K562 (cell line): ENCODE data around the gene MXRA7. TPM values are rescaled to one million over a fixed set of nuclear protein-coding genes. Genes with fewer than 3 reads are reported as not detected.

Experiments used
- ATAC-seq: fragments of 200-7000 bp; cut with Tn5 transposase; 3 replicates; pipeline ENCODE4 v1.9.1; 2020; ENCODE audit warnings: moderate library complexity
- BruUV-seq: library from RNA; stranded (reverse); fragments of 400-500 nt; replicated peaks from 2 replicates; lab custom pipeline; 2021; lab: Mats Ljungman, UMichigan
- CTCF ChIA-PET: fragments of 300-600 bp; formaldehyde crosslinking; extraction: SDS; loops from one replicate; lab custom pipeline; 2021; ENCODE audit warnings: low intra/inter-chr PET ratio; lab: Yijun Ruan, JAX
- POLR2A ChIA-PET: fragments of 300-600, 350-650 bp; sonication (Branson Sonifier 250); formaldehyde crosslinking; extraction: SDS; loops from one replicate; lab custom pipeline; 2021; ENCODE audit warnings: antibody characterized with exemption, inconsistent platforms; lab: Yijun Ruan, JAX
- DNase-seq, 4 experiments: peaks; one replicate each; pipeline versions ENCODE4 v3.0.0 to v3.0.0-alpha.2; 2011 to 2018; ENCODE audit warnings: low spot score in 3 of 4, mixed read lengths in 3 of 4; ENCODE audit errors: extremely low read depth in 1 of 4
- FAIRE-seq: peaks from 2 replicates; lab custom pipeline; 2011; peaks lifted over from hg19 to GRCh38; lab: Jason Lieb, UNC
- H2AFZ ChIP-seq: 2 replicates; pipeline ENCODE4 v1.6.0; 2011; ENCODE audit warnings: low read depth, low read length, control low read depth, inconsistent platforms
- H3K27ac ChIP-seq: fragments of 200-600 bp; 3 replicates; pipeline ENCODE4 v1.8.0; 2011; ENCODE audit warnings: low read depth, mild to moderate bottlenecking, control low read depth, inconsistent platforms, low read length, moderate library complexity, mixed read lengths; ENCODE audit errors: extremely low read depth
- H3K27me3 ChIP-seq, 2 experiments: fragments of 300-600 bp in 1 of 2; 2 replicates in 1 of 2; 3 replicates in 1 of 2; pipeline versions ENCODE4 v1.6.0 to v1.8.0; 2011; ENCODE audit warnings: inconsistent platforms in 2 of 2, low read length in 2 of 2, mild to moderate bottlenecking in 1 of 2, mixed read lengths in 1 of 2, moderate library complexity in 1 of 2; ENCODE audit not compliant: control insufficient read depth in 2 of 2, insufficient read depth in 2 of 2
- H3K36me3 ChIP-seq: fragments of 300-600 bp; 3 replicates; pipeline ENCODE4 v1.8.0; 2011; ENCODE audit warnings: mild to moderate bottlenecking, low read length, inconsistent platforms; ENCODE audit not compliant: control insufficient read depth, insufficient read depth
- H3K4me1 ChIP-seq, 2 experiments: fragments of 200-600 bp in 1 of 2; replicated peaks in 1 of 2; 2 replicates in 1 of 2; 3 replicates in 1 of 2; pipeline versions ENCODE4 v1.5.1 to v1.8.0; 2011; ENCODE audit warnings: inconsistent platforms in 2 of 2, low read length in 2 of 2, mild to moderate bottlenecking in 1 of 2, mixed read lengths in 1 of 2, moderate library complexity in 1 of 2; ENCODE audit not compliant: control insufficient read depth in 2 of 2, insufficient read depth in 2 of 2
- H3K4me2 ChIP-seq: 2 replicates; pipeline ENCODE4 v1.6.1; 2011; ENCODE audit warnings: low read length, control low read depth, inconsistent platforms, mixed read lengths; ENCODE audit not compliant: insufficient read depth
- H3K4me3 ChIP-seq: fragments of 200-600 bp; sonication (generic), shearing (Covaris generic); 2 replicates; pipeline ENCODE4 v1.5.1; 2016; ENCODE audit warnings: control low read depth, inconsistent platforms
- H3K79me2 ChIP-seq: fragments of 200-600 bp; 3 replicates; pipeline ENCODE4 v1.8.0; 2011; ENCODE audit warnings: low read length, inconsistent platforms; ENCODE audit not compliant: control insufficient read depth, insufficient read depth
- H3K9ac ChIP-seq, 2 experiments: 2 replicates each; pipeline versions ENCODE4 v1.6.0 to v1.6.1; 2011; ENCODE audit warnings: low read depth in 2 of 2, low read length in 2 of 2, control low read depth in 1 of 2, inconsistent platforms in 1 of 2, mild to moderate bottlenecking in 1 of 2, mixed read lengths in 1 of 2; ENCODE audit not compliant: insufficient read depth in 1 of 2
- H3K9me1 ChIP-seq: one replicate; pipeline ENCODE4 v1.6.0; 2011; ENCODE audit warnings: inconsistent platforms, mild to moderate bottlenecking, low read length, moderate library complexity; ENCODE audit not compliant: control insufficient read depth, insufficient read depth
- H3K9me3 ChIP-seq: replicated peaks from 2 replicates; pipeline ENCODE4 v1.5.1; 2011; ENCODE audit warnings: low read depth, low read length, inconsistent platforms; ENCODE audit not compliant: control insufficient read depth, insufficient read depth
- H4K20me1 ChIP-seq: replicated peaks from 2 replicates; pipeline ENCODE4 v1.6.1; 2011; ENCODE audit warnings: low read length, inconsistent platforms, mixed read lengths; ENCODE audit not compliant: control insufficient read depth, insufficient read depth
- ATF3 ChIP-seq, 2 experiments: fragments of 450-650 bp in 1 of 2; sonication (generic) in 1 of 2; formaldehyde crosslinking in 1 of 2; IDR thresholded peaks in 1 of 2; conservative IDR thresholded peaks in 1 of 2; 2 replicates each; pipeline versions ENCODE4 v1.6.1 to v1.8.1; 2016 to 2023; ENCODE audit warnings: mild to moderate bottlenecking in 2 of 2, moderate library complexity in 2 of 2, inconsistent platforms in 1 of 2, missing genetic modification reagents in 1 of 2
- CHD1 ChIP-seq: fragments of 200-600 bp; sonication (generic); IDR thresholded peaks from one replicate; pipeline ENCODE4 v1.6.1; 2012; ENCODE audit warnings: mild to moderate bottlenecking, moderate library complexity, low read length, inconsistent platforms
- MAZ ChIP-seq, 2 experiments: fragments of 450-650 bp in 1 of 2; sonication (generic) in 1 of 2; formaldehyde crosslinking; IDR thresholded peaks in 1 of 2; conservative IDR thresholded peaks in 1 of 2; 2 replicates each; pipeline versions ENCODE4 v1.4.0 to v1.5.0; 2020; ENCODE audit warnings: mild to moderate bottlenecking in 1 of 2, missing genetic modification reagents in 1 of 2
- NEUROD1 ChIP-seq: fragments of 150-350 bp; IDR thresholded peaks from 2 replicates; pipeline ENCODE4 v1.6.1; 2014; ENCODE audit warnings: borderline replicate concordance, low read length, low read depth; ENCODE audit not compliant: partially characterized antibody
- RAD51 ChIP-seq: fragments of 450-650 bp; IDR thresholded peaks from 2 replicates; pipeline ENCODE4 v1.7.1; 2016; ENCODE audit warnings: low read depth, mild to moderate bottlenecking, borderline replicate concordance
- STAT5A ChIP-seq: IDR thresholded peaks from 2 replicates; pipeline ENCODE4 v1.6.1; 2012; ENCODE audit warnings: low read length, inconsistent platforms, borderline replicate concordance
- XRCC5 ChIP-seq: fragments of 200-400 bp; formaldehyde crosslinking; IDR thresholded peaks from 2 replicates; pipeline ENCODE4 v1.6.1; 2017; ENCODE audit warnings: low read depth, mild to moderate bottlenecking, low read length
- ZNF23 ChIP-seq: fragments of 250-450 bp; sonication (Bioruptor Pico); IDR thresholded peaks from 2 replicates; pipeline ENCODE4 v1.4.0; 2020; ENCODE audit warnings: mild to moderate bottlenecking
- ZNF639 ChIP-seq, 2 experiments: fragments of 200-800 bp in 1 of 2; sonication (Bioruptor generic) in 1 of 2; sonication (generic) in 1 of 2; formaldehyde crosslinking in 1 of 2; IDR thresholded peaks in 1 of 2; conservative IDR thresholded peaks in 1 of 2; 2 replicates each; pipeline versions ENCODE4 v1.5.0 to v1.6.1; 2016 to 2020; ENCODE audit warnings: missing compliant biosample characterization in 1 of 2, missing genetic modification characterization in 1 of 2, missing genetic modification reagents in 1 of 2
- WGBS: fragments of 100-300 bp; shearing (Covaris generic); methylation state at CpG from one replicate; pipeline ENCODE4 v1.1.6; 2016; ENCODE audit warnings: low coverage, mixed read lengths; ENCODE audit not compliant: insufficient coverage; ENCODE audit errors: missing lambda C conversion rate; 5-methylcytosine and 5-hydroxymethylcytosine counted together
- in situ Hi-C: fragments of 300-500 bp; cut with MboI; formaldehyde crosslinking; loops from 4 replicates; pipeline ENCODE4 v1.15.0; 2018; ENCODE audit warnings: inconsistent platforms, mixed read lengths
- intact Hi-C: fragments of 100-400 bp; cut with micrococcal nuclease; formaldehyde crosslinking; loops from 2 replicates; pipeline ENCODE4 v1.14.2; 2022
- polyA plus RNA-seq, 8 experiments: library from polyadenylated mRNA; depleted of rRNA in 4 of 8; stranded (reverse) in 5 of 8; unstranded in 3 of 8; fragments of >200 nt; fragmentation: Nextera tagmentation in 2 of 8; fragmentation: Illumina TruSeq in 1 of 8; extraction: Ambion mirVana in 2 of 8; extraction: Trizol in 1 of 8; gene quantifications; 2 replicates each; pipeline versions ENCODE4 v1.2.1 to v1.2.3, GENCODE V29; 2011 to 2014; ENCODE audit warnings: inconsistent platforms in 1 of 8, missing spikeins in 1 of 8
- total RNA-seq, 7 experiments: library from RNA; depleted of rRNA in 6 of 7; stranded (reverse); fragments of >200 nt in 6 of 7; fragmentation: Illumina TruSeq in 2 of 7; extraction: Trizol in 2 of 7; gene quantifications; 2 replicates each; pipeline versions ENCODE4 v1.2.1 to v1.2.3, GENCODE V29; 2011 to 2021; ENCODE audit warnings: low replicate concordance in 1 of 7
- TF ChIP-seq, protein P1 (sequence below): fragments of 200-800 bp; sonication (Bioruptor generic); IDR thresholded peaks from 2 replicates; pipeline ENCODE4 v1.6.1; 2017; ENCODE audit warnings: missing genetic modification characterization, missing compliant biosample characterization

MXRA7 gene
- total and polyA plus RNA-seq, 9 of the 15 experiments (the other 6 are each of a cell fraction or from before 2014, with no cell fraction given): 2.6 to 38.4 (median 14.3) TPM

GRCh38 chr17:76709077-76709950, 1.5 kb downstream of the MXRA7 start (continued):
- TF ChIP-seq ATF3 (IDR thresholded peaks at IDR 0.05) (peak; percentile 50; the same call in 1 of the 2 replicates), ATF3 (CRISPR knock-in tag; conservative IDR thresholded peaks at IDR 0.05) (no peak), RAD51 (no peak), CHD1 (no peak)

- H3K27me3 ChIP-seq: no peaks in the 10 kb centered on the region
- in situ Hi-C loops (no loop called here), intact Hi-C loops (no loop called here)
- peaks cover 5% of the 10 kb centered on the region; the same call in 1 of the 3 replicates for H3K36me3 ChIP-seq
- FAIRE-seq (peak; percentile 54), DNase-seq (peak; percentile 40 to 63 (median 54)), ATAC-seq (peak; percentile 59)
- no peak overlapping the region for H3K27ac ChIP-seq
- peaks cover 5% of the 10 kb centered on the region; the same call in 1 of the 2 replicates for H4K20me1 ChIP-seq
- H3K9me3 ChIP-seq: no peaks in the 10 kb centered on the region
- 40% methylated on average over 12 of the region's 14 CpGs for WGBS
- peaks cover 25 to 35% of the 10 kb centered on the region in 2 experiments; a peak in 4 of 5 replicates for H3K4me1 ChIP-seq
- peak overlapping the region in 1 of 2 experiments; percentile 75; a peak in 2 of 4 replicates for H3K9ac ChIP-seq
- no peak overlapping the region for H2AFZ ChIP-seq
- POLR2A ChIA-PET: interaction anchor here (0.6 to 2.8 kb wide), 9 partner anchors 9 to 180 kb away, joined by 3 to 19 read pairs (median 6); partner anchors contain the start of gene SRSF2
- CTCF ChIA-PET: no interaction called here
- no peak overlapping the region for H3K4me3 ChIP-seq
- no peaks in the 10 kb centered on the region for H3K79me2 ChIP-seq
- H3K4me2 ChIP-seq: peak overlapping the region; percentile 11; the same call in 1 of the 2 replicates
- H3K9me1 ChIP-seq: no peaks in the 10 kb centered on the region
- BruUV-seq: no TSS peak
- no peak for TF ChIP-seq STAT5A
- TF ChIP-seq MAZ (CRISPR knock-in tag; conservative IDR thresholded peaks at IDR 0.05 in 1 of 2, IDR thresholded peaks at IDR 0.05 in 1 of 2): 0 out of 4 replicates have a peak, but pooled peaks of 1 of the 2 experiments have one; percentile 14
- TF ChIP-seq NEUROD1: no peak
- no peak for TF ChIP-seq ZNF639 (CRISPR knock-in tag; conservative IDR thresholded peaks at IDR 0.05 in 1 of 2, IDR thresholded peaks at IDR 0.05 in 1 of 2)
- TF ChIP-seq, protein P1, sequence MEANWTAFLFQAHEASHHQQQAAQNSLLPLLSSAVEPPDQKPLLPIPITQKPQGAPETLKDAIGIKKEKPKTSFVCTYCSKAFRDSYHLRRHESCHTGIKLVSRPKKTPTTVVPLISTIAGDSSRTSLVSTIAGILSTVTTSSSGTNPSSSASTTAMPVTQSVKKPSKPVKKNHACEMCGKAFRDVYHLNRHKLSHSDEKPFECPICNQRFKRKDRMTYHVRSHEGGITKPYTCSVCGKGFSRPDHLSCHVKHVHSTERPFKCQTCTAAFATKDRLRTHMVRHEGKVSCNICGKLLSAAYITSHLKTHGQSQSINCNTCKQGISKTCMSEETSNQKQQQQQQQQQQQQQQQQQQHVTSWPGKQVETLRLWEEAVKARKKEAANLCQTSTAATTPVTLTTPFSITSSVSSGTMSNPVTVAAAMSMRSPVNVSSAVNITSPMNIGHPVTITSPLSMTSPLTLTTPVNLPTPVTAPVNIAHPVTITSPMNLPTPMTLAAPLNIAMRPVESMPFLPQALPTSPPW: peak; percentile 27; the same call in 1 of the 2 replicates
- TF ChIP-seq XRCC5: no peak
- TF ChIP-seq ZNF23 (CRISPR knock-in tag): no peak
Measured at GRCh38 chr17:76707985-76708807, 2.6 kb downstream of the MXRA7 start.
